ENCODE results near the gene OSBPL7.

OSBPL7 gene, protein sequence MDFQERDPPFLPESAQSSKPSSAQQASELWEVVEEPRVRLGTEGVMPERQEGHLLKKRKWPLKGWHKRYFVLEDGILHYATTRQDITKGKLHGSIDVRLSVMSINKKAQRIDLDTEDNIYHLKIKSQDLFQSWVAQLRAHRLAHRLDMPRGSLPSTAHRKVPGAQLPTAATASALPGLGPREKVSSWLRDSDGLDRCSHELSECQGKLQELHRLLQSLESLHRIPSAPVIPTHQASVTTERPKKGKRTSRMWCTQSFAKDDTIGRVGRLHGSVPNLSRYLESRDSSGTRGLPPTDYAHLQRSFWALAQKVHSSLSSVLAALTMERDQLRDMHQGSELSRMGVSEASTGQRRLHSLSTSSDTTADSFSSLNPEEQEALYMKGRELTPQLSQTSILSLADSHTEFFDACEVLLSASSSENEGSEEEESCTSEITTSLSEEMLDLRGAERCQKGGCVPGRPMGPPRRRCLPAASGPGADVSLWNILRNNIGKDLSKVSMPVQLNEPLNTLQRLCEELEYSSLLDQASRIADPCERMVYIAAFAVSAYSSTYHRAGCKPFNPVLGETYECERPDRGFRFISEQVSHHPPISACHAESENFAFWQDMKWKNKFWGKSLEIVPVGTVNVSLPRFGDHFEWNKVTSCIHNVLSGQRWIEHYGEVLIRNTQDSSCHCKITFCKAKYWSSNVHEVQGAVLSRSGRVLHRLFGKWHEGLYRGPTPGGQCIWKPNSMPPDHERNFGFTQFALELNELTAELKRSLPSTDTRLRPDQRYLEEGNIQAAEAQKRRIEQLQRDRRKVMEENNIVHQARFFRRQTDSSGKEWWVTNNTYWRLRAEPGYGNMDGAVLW

DNA sequence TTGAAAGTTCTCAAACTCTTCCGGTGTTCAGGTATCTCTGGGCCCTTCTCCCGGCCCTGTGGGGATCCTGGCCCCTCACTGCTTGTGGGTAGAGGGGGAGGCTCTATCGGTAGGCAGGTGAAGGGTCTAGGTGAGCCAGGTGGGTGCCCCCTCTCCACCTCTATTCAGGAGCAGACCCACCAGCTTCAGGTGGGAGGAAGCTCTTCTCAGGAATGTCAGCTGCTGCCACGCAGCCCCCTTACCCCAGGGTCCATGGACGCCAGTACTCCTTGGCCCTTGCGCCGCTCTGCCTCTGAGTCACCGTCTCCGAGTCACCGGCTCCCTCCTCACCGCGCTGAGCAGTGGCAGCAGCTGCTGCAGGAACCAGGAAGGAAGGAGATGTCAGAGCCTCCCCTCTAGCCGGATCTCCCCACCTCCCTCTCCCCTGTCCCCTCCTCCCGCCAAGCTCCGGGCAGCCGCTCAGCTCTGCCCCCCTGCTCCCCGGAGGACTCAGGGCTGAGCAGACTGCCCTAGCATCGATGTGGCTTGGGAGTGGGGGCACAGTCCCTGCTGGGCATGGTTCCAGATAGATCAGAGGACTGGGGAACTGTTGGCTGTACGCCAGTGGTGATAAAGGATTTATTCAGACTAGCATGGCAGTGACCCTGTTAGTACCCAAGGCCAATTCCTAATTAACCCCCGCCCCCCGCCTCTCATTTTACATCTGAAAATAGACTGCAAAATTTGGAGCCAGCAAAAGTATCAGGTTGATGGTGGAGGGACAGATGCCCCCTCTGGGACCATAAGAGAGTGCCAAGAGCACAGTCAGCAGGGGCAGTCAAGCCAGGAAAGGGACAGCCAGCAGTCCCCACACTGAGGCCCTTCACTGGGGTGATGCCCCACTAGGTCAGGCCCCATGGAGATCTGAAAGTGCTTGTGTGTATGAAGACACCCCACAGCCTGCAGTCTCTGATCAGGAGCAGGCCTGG is at the start of gene OSBPL7:
Gene OSBPL7 (minus strand): TSS at position 371 of the 968 bp plus-strand sequence. CDS start 1,516 bp downstream, outside the sequence.
- DNase-seq (ENCODE audit: insufficient read length, low spot score) (peak; percentile 95), FAIRE-seq (no peak)
- TF ChIP-seq CTCF (IDR thresholded peaks at IDR 0.05; ENCODE audit: insufficient read depth, missing control alignments), result peak; percentile 64

- FAIRE-seq, result no peak
- TF ChIP-seq CTCF (IDR thresholded peaks at IDR 0.05; ENCODE audit: insufficient read depth, missing control alignments), result no peak
- DNase-seq (ENCODE audit: insufficient read length, low spot score), result no peak
Observed at GRCh38 chr17:47871048-47871447, 49.5 kb upstream of the OSBPL7 start.

- TF ChIP-seq CTCF (IDR thresholded peaks at IDR 0.05; ENCODE audit: insufficient read depth, missing control alignments), result no peak
- DNase-seq (ENCODE audit: insufficient read length, low spot score), result no peak
- no peak for FAIRE-seq
Observed at GRCh38 chr17:47870056-47870455, 48.5 kb upstream of the OSBPL7 start.

DNA sequence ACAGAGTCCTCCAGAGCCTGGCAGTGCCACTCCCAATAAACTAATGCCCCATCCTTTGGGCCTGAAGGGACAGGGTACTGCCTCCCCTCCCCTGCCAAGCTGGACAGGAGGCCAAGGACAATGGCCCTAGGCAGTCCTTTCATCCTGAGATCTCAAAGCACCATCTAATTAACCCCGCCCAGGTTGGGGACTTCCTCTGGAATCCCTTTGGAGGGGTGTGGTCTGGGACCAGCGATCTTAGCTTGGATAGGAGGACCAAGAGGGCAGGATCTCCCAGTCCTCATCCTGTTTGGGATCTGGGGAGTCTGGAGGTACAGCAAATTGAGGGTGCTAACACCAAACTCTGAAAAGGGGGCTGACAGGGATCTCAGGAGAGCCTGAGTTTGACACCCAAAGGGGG is 47.5 kb upstream of the OSBPL7 start:
- TF ChIP-seq CTCF (IDR thresholded peaks at IDR 0.05; ENCODE audit: insufficient read depth, missing control alignments), result no peak
- DNase-seq (ENCODE audit: insufficient read length, low spot score) (no peak), FAIRE-seq (no peak)

- DNase-seq (ENCODE audit: insufficient read length, low spot score), result no peak
- TF ChIP-seq CTCF (IDR thresholded peaks at IDR 0.05; ENCODE audit: insufficient read depth, missing control alignments), result no peak
- no peak for FAIRE-seq
Observed at GRCh38 chr17:47867813-47868533, 46.4 kb upstream of the OSBPL7 start.

GRCh38 chr17:47866941-47867340 is 45.3 kb upstream of the OSBPL7 start:
- TF ChIP-seq CTCF (IDR thresholded peaks at IDR 0.05; ENCODE audit: insufficient read depth, missing control alignments), result no peak
- no peak for FAIRE-seq
- DNase-seq (ENCODE audit: insufficient read length, low spot score), result no peak
